Measurements from ENCODE around the gene EVI5L.
"Not testable (repeated sequence)": the region's sequence is repeated elsewhere in the genome, so short reads cannot be mapped to it uniquely, and the experiment has no call there.

The EVI5L gene

DNA sequence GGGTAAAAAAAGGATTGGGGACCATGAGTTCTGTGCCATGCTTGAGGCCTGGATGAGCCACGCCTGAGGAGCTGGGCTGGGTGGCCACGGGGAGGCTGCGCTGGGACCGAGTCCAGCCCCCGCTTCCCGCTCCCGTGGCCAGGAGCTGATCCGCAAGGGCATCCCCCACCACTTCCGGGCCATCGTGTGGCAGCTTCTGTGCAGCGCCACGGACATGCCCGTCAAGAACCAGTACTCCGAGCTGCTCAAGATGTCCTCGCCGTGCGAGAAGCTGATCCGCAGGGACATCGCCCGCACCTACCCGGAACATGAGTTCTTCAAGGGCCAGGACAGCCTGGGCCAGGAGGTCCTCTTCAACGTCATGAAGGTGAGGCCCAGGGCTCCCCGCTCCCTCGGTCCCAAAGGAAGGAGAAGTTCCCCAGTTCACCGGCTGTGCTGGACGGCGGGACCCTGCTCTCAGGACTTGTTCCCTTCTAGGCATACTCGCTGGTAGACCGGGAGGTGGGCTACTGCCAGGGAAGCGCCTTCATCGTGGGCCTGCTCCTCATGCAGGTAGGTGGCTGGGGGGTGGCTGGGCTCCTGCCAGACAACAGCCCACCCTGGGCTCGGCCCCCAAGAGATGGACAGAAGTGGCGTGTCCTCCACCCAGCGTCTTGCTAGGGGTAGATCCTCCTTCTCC, 18.9 kb downstream of the EVI5L start:
- DNase-seq, result no peak

DNA sequence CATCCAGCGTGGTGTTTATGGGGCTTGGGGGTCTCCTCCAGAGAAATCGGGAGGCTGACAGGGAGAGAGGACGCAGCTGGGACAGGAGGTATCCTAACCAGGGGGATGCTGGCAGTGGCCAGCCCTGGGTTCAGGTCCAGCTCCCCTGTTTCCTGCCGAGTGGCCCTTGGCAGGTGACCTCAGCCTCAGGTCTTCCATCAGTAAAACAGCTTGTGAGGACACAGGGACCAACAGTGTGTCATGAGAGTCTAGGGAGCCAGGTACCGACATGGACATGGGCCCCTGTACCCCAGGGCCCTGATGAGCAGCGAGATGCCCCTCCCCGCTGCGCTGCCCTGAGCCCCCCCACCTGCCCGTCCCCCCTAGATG, 19.6 kb downstream of the EVI5L start:
- no peak for DNase-seq

DNA sequence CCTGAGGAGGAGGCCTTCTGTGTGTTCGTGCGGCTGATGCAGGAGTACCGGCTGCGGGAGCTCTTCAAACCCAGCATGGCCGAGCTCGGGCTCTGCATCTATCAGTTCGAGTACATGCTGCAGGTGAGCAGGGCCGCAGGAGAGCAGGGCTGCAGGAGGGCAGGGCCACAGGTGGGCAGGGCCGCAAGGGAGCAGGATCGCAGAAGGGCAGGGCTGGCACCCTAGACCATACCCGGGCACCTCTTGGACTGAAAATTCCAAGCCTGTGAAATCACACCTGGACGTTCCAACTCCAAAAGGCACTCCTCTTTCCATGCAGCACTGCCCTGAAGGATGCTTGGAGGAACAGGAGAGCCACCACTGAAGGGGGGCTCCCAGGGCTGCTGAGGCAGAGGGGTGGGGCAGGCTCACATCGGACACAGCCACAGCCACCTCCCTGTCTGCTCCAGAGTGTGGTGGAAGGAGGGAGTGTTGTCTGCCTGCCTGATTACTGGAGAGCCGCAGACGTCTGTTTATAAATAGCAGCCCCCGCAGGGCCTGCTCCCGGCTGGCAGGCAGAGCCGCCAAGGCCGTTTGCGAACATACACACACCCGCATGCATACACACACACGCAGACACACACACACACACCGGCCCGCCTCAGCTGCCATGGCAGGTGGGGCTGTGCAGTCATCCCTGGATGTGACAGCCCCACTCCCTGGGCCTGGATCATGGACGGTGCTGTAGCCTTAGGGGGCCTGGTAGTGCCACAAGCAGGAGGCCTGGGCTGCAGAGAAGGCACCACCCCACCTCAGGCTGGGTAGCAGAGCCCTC, 20.2 kb downstream of the EVI5L start:
- no peak for DNase-seq

- no peak for DNase-seq
Observed at GRCh38 chr19:7850945-7851622, 21.1 kb downstream of the EVI5L start.

DNA sequence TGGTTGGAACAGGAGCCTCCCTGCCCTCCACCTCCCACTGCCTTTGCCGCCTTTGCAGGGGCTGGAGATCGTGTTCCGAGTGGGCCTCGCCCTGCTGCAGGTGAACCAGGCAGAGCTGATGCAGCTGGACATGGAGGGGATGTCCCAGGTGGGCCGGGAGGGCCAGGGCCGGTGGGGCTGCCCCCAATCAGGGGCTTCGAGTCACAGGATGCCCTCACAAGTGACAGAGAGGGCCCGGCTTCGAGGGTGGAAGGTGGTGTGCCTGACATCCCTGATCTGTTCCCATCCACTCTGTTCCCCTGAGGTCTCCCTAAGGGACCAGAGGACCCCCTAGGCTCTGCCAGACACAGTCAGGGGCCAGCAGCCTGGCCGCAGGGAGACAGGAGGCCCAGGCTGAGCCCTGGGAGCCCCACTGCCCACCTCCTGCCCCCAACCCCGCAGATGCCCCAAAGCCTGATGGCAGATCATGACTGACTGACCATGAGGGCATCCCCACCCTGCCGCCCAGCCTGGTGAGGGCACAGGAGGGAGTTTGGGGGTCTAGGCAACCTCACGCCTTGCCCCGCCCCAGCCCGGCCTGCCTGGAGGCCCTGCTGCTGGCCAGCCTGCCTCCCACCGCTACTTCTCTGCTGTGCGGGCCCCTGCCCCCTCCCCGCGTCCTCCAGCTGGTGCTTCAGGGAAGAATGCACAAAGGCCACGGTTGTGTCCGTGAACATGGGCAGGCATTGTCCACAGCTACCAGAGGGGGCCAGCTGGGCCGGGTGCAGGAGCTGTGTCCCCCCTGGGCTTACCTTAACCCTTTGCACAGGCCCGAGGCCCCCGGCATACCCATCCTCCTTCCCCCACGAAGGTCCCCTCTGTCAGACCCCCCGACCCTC, 21.8 kb downstream of the EVI5L start:
- DNase-seq, result no peak

GRCh38 chr19:7852851-7853769, 23.1 kb downstream of the EVI5L start:
- peak; percentile 45 for DNase-seq

DNA sequence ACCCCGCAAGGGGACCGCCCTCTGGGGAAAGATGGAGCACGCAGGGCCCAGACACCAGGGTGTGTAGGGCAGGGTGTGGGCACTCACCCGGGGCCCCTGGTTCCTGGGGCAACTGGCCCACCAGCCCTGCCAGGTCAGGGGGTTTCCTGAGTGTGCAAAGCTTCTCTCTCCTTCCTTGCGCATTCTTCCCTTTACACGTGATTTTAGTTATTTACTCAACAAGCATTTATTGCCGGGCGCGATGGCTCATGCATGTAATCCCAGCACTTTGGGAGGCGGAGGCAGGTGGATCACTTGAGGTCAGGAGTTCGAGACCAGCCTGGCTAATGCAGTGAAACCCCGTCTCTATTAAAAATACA, 23.7 kb downstream of the EVI5L start:
- no peak for DNase-seq

DNA sequence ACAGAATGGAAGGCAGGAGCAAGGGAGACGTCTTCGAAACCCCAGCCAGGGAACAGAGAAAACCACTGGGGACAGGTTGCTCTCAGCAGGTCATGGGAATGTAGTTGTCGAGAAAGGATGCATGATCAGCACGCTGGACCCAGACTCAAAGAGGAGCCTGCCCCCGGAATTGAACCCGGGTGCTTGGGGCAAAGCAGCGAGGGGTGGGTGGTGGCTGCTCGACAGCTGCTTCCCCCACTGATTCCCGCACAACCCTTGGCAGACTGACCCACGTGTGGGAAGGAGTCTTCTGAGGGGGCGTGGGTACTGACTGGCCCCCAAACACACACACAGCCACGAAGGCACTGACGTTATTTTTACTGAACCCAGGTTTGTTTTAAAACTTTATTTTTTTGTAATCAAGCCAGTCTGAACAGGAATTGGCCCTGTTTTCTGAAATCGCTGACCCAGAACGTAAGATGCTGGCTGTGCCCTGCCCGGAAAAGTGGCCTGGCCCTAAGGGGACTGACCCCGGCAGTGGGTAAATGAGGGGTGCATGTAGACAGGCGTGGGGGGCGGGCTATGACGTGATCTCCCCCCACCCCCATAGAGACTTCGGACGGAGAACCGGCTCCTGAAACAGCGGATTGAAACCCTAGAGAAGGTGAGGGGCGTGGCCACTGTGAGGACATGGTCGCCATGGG, 25.5 kb downstream of the EVI5L start:
- no peak for DNase-seq

DNA sequence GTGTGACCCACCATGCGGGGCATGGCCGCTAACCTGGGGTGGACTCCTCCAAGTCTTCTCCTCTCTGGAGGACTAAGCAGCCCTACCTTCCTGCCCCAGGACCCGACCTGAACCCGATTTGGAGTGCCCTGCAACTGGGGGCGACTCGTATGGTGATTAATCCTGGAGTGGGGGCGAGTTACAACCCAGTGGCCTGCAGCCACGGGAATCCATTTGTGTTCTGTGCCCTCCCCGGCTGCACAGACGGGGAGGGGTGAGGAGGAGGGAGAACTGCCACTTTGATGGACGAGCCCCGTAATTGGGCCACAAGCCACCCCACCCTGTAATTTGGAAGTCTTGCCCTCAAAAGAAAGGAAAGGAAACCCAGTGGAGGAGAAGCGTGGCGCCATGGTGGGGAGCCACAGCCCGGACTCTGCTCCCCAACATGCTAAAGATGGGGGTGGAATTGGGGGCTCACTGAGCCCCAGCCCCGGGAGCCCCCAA, 26.1 kb downstream of the EVI5L start:
- DNase-seq, result no peak

DNA sequence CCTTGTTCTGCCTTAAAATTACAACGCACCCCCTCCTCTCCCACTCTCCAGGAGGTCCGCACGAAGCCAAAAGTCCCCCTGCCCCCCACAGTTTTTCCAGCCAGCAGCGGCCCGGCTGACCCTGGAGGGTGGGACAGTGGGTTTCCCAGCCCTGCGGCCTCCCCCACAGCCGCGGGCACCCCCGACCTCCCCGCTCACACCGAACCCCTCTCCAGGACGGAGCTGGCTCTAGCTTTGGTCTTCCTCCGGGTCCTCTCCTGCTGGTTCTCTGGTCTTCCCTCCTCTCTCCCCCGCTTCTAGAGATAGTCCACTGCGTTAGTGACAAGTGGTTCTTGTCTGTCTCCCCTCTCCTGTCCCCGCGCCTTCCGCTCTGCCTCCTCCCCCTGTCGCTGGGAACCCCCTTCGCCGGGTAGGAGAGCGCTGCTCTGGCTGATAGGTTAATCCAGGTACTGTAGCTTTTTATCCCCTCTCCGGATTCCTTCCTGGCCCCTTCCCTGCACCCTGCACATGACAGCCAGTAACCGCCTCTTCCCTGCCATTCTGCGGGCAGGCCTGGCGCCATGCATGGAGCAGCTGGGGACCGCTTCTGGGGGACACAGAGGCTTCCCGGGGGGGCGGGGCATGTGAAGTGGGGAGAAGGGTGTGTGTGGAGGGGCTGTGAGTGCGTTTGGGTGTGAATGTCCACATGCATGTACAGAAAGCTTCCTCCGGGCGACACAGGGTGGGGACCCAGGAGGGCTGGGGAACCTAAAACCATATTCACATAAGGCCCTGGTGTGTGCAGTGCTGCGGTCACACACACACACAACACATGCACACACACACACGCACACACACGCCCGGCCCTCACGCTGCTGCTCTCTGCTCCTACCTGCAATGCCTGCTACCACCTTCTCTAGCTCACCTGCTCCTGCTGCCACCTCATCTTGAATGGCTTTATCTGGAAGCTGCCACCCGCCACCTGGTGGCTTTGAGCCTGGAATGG, 27.0 kb downstream of the EVI5L start:
- DNase-seq, result no peak

GRCh38 chr19:7857727-7858108, 27.7 kb downstream of the EVI5L start:
- DNase-seq, result no peak

DNA sequence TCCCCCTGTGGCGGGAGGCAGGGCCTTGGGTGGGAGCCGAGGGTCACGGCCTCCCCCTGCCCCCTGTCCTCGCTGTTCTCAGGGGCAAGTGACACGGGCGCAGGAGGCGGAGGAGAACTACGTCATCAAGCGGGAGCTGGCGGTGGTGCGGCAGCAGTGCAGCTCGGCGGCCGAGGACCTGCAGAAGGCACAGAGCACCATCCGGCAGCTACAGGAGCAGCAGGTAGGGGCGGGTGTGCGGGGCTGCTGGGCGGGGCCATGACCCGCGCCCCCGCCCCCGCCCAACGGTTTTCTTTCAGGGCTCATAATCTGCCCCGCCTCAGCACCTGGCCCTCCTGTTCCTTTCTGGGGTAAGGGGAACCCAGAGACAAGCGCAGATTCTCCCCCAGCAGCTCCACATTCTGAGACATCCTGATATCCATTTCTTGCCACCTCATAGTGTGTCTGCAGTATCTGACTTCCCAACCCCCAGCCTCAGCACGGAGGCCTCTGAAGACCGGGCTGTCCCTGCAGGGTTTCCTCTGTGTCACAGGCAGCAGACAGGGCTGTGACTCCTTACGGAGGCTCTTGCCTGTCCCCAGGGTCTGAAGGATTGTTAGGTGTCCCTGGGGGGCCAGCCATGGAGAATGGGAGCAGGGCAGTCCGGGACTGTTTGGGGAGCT, 28.2 kb downstream of the EVI5L start:
- no peak for DNase-seq

GRCh38 chr19:7859087-7859486, 29.1 kb downstream of the EVI5L start:
- not testable (repeated sequence) for DNase-seq

- no peak for DNase-seq
Observed at GRCh38 chr19:7859831-7860713, 30.1 kb downstream of the EVI5L start.

- no peak for DNase-seq
Observed at GRCh38 chr19:7860714-7861618, 30.9 kb downstream of the EVI5L start.

GRCh38 chr19:7861619-7862412, 31.8 kb downstream of the EVI5L start:
- no peak for DNase-seq
